ENCODE results near the gene RENBP. TPM values are rescaled to one million over a fixed set of nuclear protein-coding genes. Genes with fewer than 3 reads are reported as not detected.

RENBP gene
- total and polyA plus RNA-seq, 4 donors: 16.6 to 90.8 (median 62.0) TPM

DNA sequence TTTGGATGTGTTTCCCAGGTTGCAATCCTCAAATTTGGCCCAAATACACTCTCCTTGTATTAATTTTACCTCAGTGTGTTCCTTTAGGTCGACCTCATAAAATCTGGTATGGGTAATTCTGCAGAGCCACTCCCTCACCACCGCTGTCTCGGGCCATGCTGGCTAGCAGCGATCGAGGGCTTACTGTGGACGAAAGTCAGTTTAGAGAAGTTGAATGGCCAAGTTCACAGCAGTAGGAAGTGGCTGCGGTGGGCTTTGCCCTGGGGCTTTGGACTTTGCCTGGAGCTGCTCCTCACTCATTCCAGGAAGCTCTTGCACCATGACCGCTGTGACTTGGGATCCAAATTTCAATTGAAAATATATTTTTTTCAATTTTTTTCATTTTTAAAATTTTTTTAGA, 47.7 kb upstream of the RENBP start:
- Histone ChIP-seq H3K9me3 (ENCODE audit: control insufficient read depth in 4 of 4, insufficient read depth in 3 of 4, low read length in 3 of 4) (no peaks in the 10 kb centered on the region), H3K36me3 (ENCODE audit: control insufficient read depth in 4 of 4, insufficient read depth in 4 of 4, low read length in 4 of 4) (no peaks in the 10 kb centered on the region), H3K27ac (ENCODE audit: low read depth in 1 of 2, low read length in 1 of 2) (no peak overlapping the region), H3K27me3 (ENCODE audit: control insufficient read depth in 3 of 3, insufficient read depth in 3 of 3, low read length in 2 of 3) (peaks cover 0 to 7% (median 0%) of the 10 kb centered on the region in 3 donors), H3K4me1 (ENCODE audit: control insufficient read depth in 5 of 5, insufficient read depth in 5 of 5, low read length in 5 of 5) (no peaks in the 10 kb centered on the region), H3K4me3 (no peak overlapping the region), H3K9ac (ENCODE audit: insufficient read depth in 1 of 2, low read length in 2 of 2) (no peak overlapping the region)
- WGBS, 2 donors: 52 to 82% methylated on average over 8 of the region's 8 CpGs
- DNase-seq (no peak), ATAC-seq (ENCODE audit: insufficient read depth, low FRiP score) (no peak)
- TF ChIP-seq, protein P1, sequence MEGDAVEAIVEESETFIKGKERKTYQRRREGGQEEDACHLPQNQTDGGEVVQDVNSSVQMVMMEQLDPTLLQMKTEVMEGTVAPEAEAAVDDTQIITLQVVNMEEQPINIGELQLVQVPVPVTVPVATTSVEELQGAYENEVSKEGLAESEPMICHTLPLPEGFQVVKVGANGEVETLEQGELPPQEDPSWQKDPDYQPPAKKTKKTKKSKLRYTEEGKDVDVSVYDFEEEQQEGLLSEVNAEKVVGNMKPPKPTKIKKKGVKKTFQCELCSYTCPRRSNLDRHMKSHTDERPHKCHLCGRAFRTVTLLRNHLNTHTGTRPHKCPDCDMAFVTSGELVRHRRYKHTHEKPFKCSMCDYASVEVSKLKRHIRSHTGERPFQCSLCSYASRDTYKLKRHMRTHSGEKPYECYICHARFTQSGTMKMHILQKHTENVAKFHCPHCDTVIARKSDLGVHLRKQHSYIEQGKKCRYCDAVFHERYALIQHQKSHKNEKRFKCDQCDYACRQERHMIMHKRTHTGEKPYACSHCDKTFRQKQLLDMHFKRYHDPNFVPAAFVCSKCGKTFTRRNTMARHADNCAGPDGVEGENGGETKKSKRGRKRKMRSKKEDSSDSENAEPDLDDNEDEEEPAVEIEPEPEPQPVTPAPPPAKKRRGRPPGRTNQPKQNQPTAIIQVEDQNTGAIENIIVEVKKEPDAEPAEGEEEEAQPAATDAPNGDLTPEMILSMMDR (IDR thresholded peaks at IDR 0.05; ENCODE audit: control extremely low read depth, extremely low read depth): no peak

DNA sequence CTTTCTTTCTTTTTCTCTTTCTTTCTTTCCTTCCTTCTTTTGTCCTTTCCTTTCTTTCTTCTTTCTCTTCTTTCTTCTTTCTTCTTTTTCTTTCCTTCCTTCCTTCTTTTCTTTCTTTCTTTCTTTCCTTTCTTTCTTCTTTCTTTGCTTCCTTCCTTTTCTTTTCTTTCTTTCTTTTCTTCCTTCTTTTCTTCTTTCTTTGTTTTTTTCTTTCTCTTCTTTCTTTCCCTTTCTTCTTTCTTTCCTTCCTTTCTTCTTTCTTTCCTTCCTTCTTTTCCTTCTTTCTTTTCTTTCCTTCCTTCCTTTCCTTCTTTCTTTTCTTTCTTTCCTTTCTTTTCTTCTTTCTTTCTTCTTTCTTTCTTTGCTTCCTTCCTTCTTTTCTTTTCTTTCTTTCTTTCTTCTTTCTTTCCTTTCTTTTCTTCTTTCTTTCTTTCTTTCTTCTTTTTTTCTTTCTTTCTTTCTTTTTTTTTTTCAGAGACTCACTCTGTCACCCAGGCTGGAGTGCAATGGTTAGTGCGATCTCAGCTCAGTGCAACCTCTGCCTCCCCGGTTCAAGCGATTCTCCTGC, 46.7 kb upstream of the RENBP start:
- WGBS, 2 donors: 95 to 98% methylated on average over 3 of the region's 3 CpGs
- DNase-seq (no peak), ATAC-seq (ENCODE audit: insufficient read depth, low FRiP score) (no peak)
- Histone ChIP-seq H3K4me1 (ENCODE audit: control insufficient read depth in 5 of 5, insufficient read depth in 5 of 5, low read length in 5 of 5) (no peaks in the 10 kb centered on the region), H3K9ac (ENCODE audit: insufficient read depth in 1 of 2, low read length in 2 of 2) (no peak overlapping the region), H3K9me3 (ENCODE audit: control insufficient read depth in 4 of 4, insufficient read depth in 3 of 4, low read length in 3 of 4) (peaks cover 0 to 2% (median 0%) of the 10 kb centered on the region in 4 donors), H3K36me3 (ENCODE audit: control insufficient read depth in 4 of 4, insufficient read depth in 4 of 4, low read length in 4 of 4) (no peaks in the 10 kb centered on the region), H3K27me3 (ENCODE audit: control insufficient read depth in 3 of 3, insufficient read depth in 3 of 3, low read length in 2 of 3) (peaks cover 0 to 4% (median 0%) of the 10 kb centered on the region in 3 donors), H3K27ac (ENCODE audit: low read depth in 1 of 2, low read length in 1 of 2) (no peak overlapping the region), H3K4me3 (no peak overlapping the region)
- TF ChIP-seq, protein P1 (IDR thresholded peaks at IDR 0.05; ENCODE audit: control extremely low read depth, extremely low read depth): no peak

DNA sequence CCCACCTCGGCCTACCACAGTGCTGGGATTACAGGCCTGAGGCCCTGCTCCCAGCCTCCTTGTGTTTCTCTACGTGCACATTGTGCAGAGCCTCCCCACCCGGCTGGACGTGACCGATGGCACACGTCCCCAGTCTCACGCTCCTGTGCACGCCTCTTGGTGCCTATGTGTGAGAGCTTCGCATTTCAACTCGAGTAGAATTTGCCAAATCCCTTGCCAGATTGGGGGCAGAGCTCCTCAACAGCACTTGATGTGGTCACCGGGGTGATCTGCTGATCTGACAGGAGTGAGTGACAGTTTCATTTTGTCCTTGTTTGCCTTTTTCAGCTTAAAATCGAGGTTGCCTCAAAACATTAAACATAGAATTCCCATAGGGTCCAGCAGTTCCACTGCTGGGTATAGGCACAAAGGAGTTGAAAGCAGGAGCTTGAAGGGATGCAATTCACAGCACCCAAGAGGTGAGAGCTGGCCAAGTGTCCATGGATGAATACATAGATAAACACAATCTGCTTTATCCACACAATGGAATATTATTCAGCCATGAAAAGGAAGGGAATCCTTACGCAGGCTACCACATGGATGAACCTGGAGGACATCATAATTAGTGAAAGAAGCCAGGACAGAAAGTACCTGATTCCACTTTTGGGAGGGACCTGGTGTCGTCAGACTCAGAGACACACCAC, 45.7 kb upstream of the RENBP start:
- WGBS, 2 donors: 87 to 91% methylated on average over 14 of the region's 14 CpGs
- no peak for ATAC-seq (ENCODE audit: insufficient read depth, low FRiP score)

More for the DNA sequence above, 45.7 kb upstream of the RENBP start:
- TF ChIP-seq, protein P1 (IDR thresholded peaks at IDR 0.05; ENCODE audit: control extremely low read depth, extremely low read depth): no peak
- H3K4me3 ChIP-seq: no peak overlapping the region
- no peaks in the 10 kb centered on the region for H3K4me1 ChIP-seq (ENCODE audit: control insufficient read depth in 5 of 5, insufficient read depth in 5 of 5, low read length in 5 of 5)
- H3K36me3 ChIP-seq (ENCODE audit: control insufficient read depth in 4 of 4, insufficient read depth in 4 of 4, low read length in 4 of 4): no peaks in the 10 kb centered on the region
- no peak overlapping the region for H3K27ac ChIP-seq (ENCODE audit: low read depth in 1 of 2, low read length in 1 of 2)
- no peak overlapping the region for H3K9ac ChIP-seq (ENCODE audit: insufficient read depth in 1 of 2, low read length in 2 of 2)
- peaks cover 0 to 2% (median 0%) of the 10 kb centered on the region in 4 donors for H3K9me3 ChIP-seq (ENCODE audit: control insufficient read depth in 4 of 4, insufficient read depth in 3 of 4, low read length in 3 of 4)
- DNase-seq: no peak
- no peaks in the 10 kb centered on the region for H3K27me3 ChIP-seq (ENCODE audit: control insufficient read depth in 3 of 3, insufficient read depth in 3 of 3, low read length in 2 of 3)
